Measurements from ENCODE around the gene SMIM38. TPM values are rescaled to one million over a fixed set of nuclear protein-coding genes. Genes with fewer than 3 reads are reported as not detected.

SMIM38 gene
- total RNA-seq, 1 donor from 2014 or later = 0.74 TPM

DNA sequence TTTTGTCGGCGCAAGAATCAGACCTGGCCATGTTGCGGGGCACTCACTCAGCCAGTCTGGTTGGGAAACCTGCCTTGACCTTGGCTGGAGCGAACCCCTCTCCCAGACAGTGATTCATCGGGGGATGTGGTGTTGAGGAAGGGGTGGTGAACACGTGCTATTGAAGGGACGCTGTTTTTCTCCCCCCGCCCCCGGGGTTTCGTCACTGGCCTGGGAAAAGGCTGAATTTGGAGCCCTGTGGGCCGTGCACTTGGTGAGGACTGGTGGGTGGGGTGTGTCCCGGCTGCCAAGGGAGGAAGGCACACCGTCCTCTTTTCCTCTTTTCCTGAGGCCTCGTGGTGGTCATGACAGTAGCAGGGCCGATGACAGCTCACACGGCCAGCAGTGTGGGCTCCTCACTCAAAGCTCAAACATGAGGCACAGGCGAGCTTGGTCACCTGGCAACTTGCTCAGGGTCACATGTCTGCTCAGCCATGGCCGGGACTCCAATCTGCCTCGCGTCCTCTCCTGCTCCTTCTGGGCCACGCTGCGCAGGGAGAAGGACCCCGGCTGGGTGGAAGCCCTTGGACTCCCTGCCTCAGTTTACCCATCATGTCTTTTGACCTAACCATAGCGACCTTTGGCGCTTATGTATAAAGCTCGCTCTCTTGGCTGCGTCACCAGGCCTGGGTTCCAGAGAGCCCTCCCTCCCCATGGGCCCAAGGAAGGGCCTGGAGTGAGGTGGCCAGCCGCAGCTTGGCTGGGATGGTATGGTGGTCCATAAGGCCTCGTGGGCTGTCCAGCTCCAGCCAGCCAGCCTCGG is 49.4 kb downstream of the SMIM38 start:
- intact Hi-C loops (cut with DNase I) = no loop called here
- H3K27ac ChIP-seq = no peak overlapping the region
- H3K9me3 ChIP-seq = no peaks in the 10 kb centered on the region
- DNase-seq (ENCODE audit: extremely low spot score in 2 of 2) = no peak
- no peaks in the 10 kb centered on the region for H3K27me3 ChIP-seq
- no peaks in the 10 kb centered on the region for H3K4me1 ChIP-seq
- no peaks in the 10 kb centered on the region for H3K36me3 ChIP-seq
- H3K4me3 ChIP-seq = no peak overlapping the region
- no peak for TF ChIP-seq CTCF (IDR thresholded peaks at IDR 0.05)

Other genes with a start within 250 kb of the SMIM38 start
- not detected for gene MRGPRD, start 174.9 kb upstream of the SMIM38 start, total RNA-seq
- gene MRGPRF, start 142.7 kb upstream of the SMIM38 start, total RNA-seq = 84.5 TPM
- gene TPCN2, start 107.0 kb upstream of the SMIM38 start, total RNA-seq = 21.1 TPM
- 13.3 TPM for gene MYEOV, start 138.2 kb downstream of the SMIM38 start, total RNA-seq